HL-60 (cell line): Measurements from ENCODE around the gene ALKBH5.

ENCODE experiments used
- CTCF ChIP-seq: IDR thresholded peaks from one replicate; pipeline ENCODE4 v1.5.1; 2011; ENCODE audit warnings: low read length, control low read depth, inconsistent platforms; ENCODE audit not compliant: insufficient read depth
- GABPA ChIP-seq: IDR thresholded peaks from 2 replicates; pipeline ENCODE4 v1.6.1; 2012; ENCODE audit warnings: low read depth
- POLR2AphosphoS5 ChIP-seq: IDR thresholded peaks from 2 replicates; pipeline ENCODE4 v1.6.1; 2012; ENCODE audit warnings: low read depth
- REST ChIP-seq: IDR thresholded peaks from 2 replicates; pipeline ENCODE4 v1.6.1; 2012; ENCODE audit warnings: low read depth; ENCODE audit not compliant: insufficient replicate concordance
- SPI1 ChIP-seq: IDR thresholded peaks from 2 replicates; pipeline ENCODE4 v1.6.1; 2012; ENCODE audit warnings: low read depth, mild to moderate bottlenecking, borderline replicate concordance

- TF ChIP-seq CTCF (no peak), REST (no peak), POLR2AphosphoS5 (no peak), GABPA (no peak), SPI1 (no peak)
Measured at GRCh38 chr17:18186627-18186982, 3.0 kb downstream of the ALKBH5 start.
